Choroid plexus epithelial cell (primary cell): Measurements from ENCODE around the gene MMP3.
"Not testable (repeated sequence)": the region's sequence is repeated elsewhere in the genome, so short reads cannot be mapped to it uniquely, and the experiment has no call there.

Source experiments
- DNase-seq: peaks from one replicate; pipeline ENCODE4 v3.0.0-alpha.2; 2010; ENCODE audit warnings: low read depth
- H3K4me3 ChIP-seq: 2 replicates; pipeline ENCODE4 v1.5.1; 2011; ENCODE audit warnings: low read depth, mild to moderate bottlenecking, control low read depth, low read length, moderate library complexity
- CTCF ChIP-seq: conservative IDR thresholded peaks from 2 replicates; pipeline ENCODE4 v1.5.1; 2011; ENCODE audit warnings: low read depth, mild to moderate bottlenecking, control low read depth, inconsistent platforms, low read length, moderate library complexity

Gene MMP3

GRCh38 chr11:102874852-102875251 is 31.4 kb upstream of the MMP3 start, which contains the start of gene MMP12:
MMP12 (minus strand) TSS chr11:102874982; CDS start chr11:102874937, 45 bp downstream.
- no peak for TF ChIP-seq CTCF
- no peak for DNase-seq
- H3K4me3 ChIP-seq = no peak within 1 kb of the TSS

GRCh38 chr11:102869354-102869964 is 26.1 kb upstream of the MMP3 start:
- not testable (repeated sequence) for DNase-seq, H3K4me3 ChIP-seq

- peak; percentile 23 for DNase-seq
- H3K4me3 ChIP-seq = no peak overlapping the region
- no peak for TF ChIP-seq CTCF
Observed at GRCh38 chr11:102868339-102868738, 24.9 kb upstream of the MMP3 start.

- no peak for TF ChIP-seq CTCF
- H3K4me3 ChIP-seq = no peak overlapping the region
- no peak for DNase-seq
Observed at GRCh38 chr11:102864724-102865123, 21.3 kb upstream of the MMP3 start.

- H3K4me3 ChIP-seq = no peak overlapping the region
- DNase-seq = no peak
- TF ChIP-seq CTCF = no peak
Observed at GRCh38 chr11:102853956-102854355, 10.5 kb upstream of the MMP3 start.

GRCh38 chr11:102853055-102853454 is 9.6 kb upstream of the MMP3 start:
- no peak overlapping the region for H3K4me3 ChIP-seq
- no peak for TF ChIP-seq CTCF
- DNase-seq = no peak

GRCh38 chr11:102850973-102851745 is 7.8 kb upstream of the MMP3 start:
- peak; percentile 62 for DNase-seq
- no peak for TF ChIP-seq CTCF

More at GRCh38 chr11:102850973-102851745, 7.8 kb upstream of the MMP3 start:
- H3K4me3 ChIP-seq = no peak overlapping the region
